Ectodermal cell (in vitro differentiated cells): Measurements from ENCODE around the gene CCNT1.
"Not testable (repeated sequence)": the region's sequence is repeated elsewhere in the genome, so short reads cannot be mapped to it uniquely, and the experiment has no call there.

Source experiments
- H3K27ac ChIP-seq: 2 replicates; pipeline ENCODE4 v1.7.0; 2013; ENCODE audit warnings: mild to moderate bottlenecking, low read depth, low read length; ENCODE audit not compliant: insufficient read depth, poor library complexity, severe bottlenecking
- H3K27me3 ChIP-seq: 2 replicates; pipeline ENCODE4 v1.7.0; 2013; ENCODE audit warnings: mild to moderate bottlenecking, low read length; ENCODE audit not compliant: insufficient read depth, control insufficient read depth, poor library complexity, severe bottlenecking
- H3K36me3 ChIP-seq: one replicate; pipeline ENCODE4 v1.7.0; 2013; ENCODE audit warnings: low read length; ENCODE audit not compliant: control insufficient read depth, insufficient read depth
- H3K4me1 ChIP-seq: one replicate; pipeline ENCODE4 v1.7.0; 2013; ENCODE audit warnings: low read length; ENCODE audit not compliant: control insufficient read depth, insufficient read depth
- H3K4me3 ChIP-seq: 2 replicates; pipeline ENCODE4 v1.7.0; 2013; ENCODE audit warnings: low read depth, low read length, control low read depth; ENCODE audit not compliant: insufficient read depth
- H3K9me3 ChIP-seq: 2 replicates; pipeline ENCODE4 v1.7.0; 2013; ENCODE audit warnings: mild to moderate bottlenecking, low read length, moderate library complexity; ENCODE audit not compliant: control insufficient read depth
- WGBS, 2 experiments: methylation state at CpG; one replicate each; pipeline ENCODE4 v1.1.7; 2013; ENCODE audit warnings: missing lambda C conversion rate in 2 of 2; 5-methylcytosine and 5-hydroxymethylcytosine counted together

The CCNT1 gene

DNA sequence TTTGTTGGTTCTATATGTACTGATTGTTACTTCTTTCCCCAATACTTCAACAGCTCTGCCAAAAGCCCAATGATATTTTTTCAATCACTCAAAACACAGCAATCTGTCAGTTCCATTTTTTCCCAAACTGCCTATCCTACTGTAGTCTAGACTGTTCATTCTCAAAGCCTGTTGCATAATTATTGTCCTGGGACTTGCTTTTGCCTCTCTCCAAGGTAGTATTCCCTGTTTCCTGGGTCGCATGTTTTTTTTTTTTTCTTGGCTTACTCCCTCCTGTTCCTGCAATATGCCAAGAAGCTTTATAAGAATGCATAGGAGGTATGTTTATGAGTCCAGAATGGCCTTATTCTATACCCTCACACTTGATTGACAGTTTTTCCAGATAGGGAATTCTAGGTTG is 19.9 kb upstream of the CCNT1 start:
- Histone ChIP-seq H3K27me3 (peaks cover 16% of the 10 kb centered on the region), H3K36me3 (no peaks in the 10 kb centered on the region), H3K4me3 (no peak overlapping the region), H3K4me1 (no peaks in the 10 kb centered on the region), H3K9me3 (no peaks in the 10 kb centered on the region), H3K27ac (no peak overlapping the region)
- 67 to 71% methylated on average over 1 of the region's 1 CpG for WGBS, 2 experiments

DNA sequence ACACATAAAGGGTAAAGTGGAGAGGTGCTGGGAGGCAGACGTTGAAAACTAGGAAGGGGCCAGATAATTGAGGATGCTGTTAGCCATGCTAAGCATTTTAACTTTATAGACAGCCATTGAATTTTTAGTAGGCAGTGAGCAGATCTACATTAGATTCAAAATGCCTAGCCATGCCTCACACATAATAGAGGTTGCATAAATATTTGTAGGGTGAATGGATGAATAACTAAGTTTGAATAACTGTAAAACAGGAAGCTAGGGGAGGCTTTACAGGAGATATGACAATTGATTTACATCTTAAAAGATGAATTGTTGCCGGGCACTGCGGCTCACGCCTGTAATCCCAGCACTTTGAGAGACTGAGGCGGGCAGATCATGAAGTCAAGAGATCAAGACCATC is 12.3 kb upstream of the CCNT1 start:
- no peak overlapping the region for H3K27ac ChIP-seq
- H3K4me3 ChIP-seq = no peak overlapping the region
- 87 to 89% methylated on average over 5 of the region's 5 CpGs for WGBS, 2 experiments
- H3K36me3 ChIP-seq = no peaks in the 10 kb centered on the region
- H3K27me3 ChIP-seq = no peaks in the 10 kb centered on the region
- no peaks in the 10 kb centered on the region for H3K9me3 ChIP-seq
- no peaks in the 10 kb centered on the region for H3K4me1 ChIP-seq

- H3K27me3 ChIP-seq, H3K4me3 ChIP-seq, H3K9me3 ChIP-seq, H3K4me1 ChIP-seq, H3K27ac ChIP-seq, H3K36me3 ChIP-seq: not testable (repeated sequence)
- 90 to 92% methylated on average over 1 of the region's 1 CpG for WGBS, 2 experiments
Observed at GRCh38 chr12:48720737-48721136, 4.2 kb upstream of the CCNT1 start.

- WGBS, 2 experiments = 66 to 71% methylated on average over 2 of the region's 2 CpGs
- not testable (repeated sequence) for H3K4me3 ChIP-seq, H3K27ac ChIP-seq, H3K36me3 ChIP-seq, H3K9me3 ChIP-seq, H3K27me3 ChIP-seq, H3K4me1 ChIP-seq
Observed at GRCh38 chr12:48720171-48720570, 3.7 kb upstream of the CCNT1 start.

DNA sequence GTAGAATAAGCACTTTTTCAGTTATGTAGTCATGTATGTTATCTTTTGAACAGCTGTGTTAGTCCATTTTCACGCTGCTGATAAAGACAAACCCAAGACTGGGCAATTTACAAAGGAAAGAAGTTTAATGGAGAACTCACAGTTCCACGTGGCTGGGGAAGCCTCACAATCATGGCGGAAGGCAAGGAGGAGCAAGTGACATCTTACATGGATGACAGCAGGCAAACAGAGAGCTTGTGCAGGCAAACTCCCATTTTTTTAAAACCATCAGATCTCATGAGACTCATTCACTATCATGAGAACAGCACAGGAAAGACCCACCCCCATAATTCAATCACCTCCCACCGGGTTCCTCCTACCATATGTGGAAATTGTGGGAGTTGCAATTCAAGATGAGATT is 2.5 kb upstream of the CCNT1 start:
- H3K36me3 ChIP-seq, H3K27me3 ChIP-seq, H3K9me3 ChIP-seq, H3K4me1 ChIP-seq, H3K4me3 ChIP-seq, H3K27ac ChIP-seq: not testable (repeated sequence)
- WGBS, 2 experiments = 87 to 91% methylated on average over 3 of the region's 4 CpGs

DNA sequence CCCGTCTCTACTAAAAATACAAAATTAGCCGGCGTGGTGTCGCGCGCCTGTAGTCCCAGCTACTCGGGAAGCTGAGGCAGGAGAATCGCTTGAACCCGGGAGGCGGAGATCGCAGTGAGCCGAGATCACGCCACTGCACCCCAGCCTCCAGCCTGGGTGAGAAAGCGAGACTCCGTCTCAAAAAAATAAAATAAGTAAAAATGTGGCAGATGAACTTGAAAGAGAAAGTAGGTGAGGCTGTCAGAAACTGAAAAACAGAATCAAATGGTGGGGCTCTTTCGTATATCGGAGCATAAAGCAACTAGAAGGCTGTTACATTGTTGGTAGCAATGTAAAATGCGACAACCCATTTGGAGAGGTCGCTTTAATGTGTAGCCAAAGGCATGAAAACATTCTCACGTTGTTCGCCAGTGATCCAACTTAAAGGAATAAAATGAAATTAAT is 767 bp upstream of the CCNT1 start:
- H3K4me3 ChIP-seq = peak overlapping the region; percentile 98
- no peaks in the 10 kb centered on the region for H3K27me3 ChIP-seq
- no peaks in the 10 kb centered on the region for H3K9me3 ChIP-seq
- peaks cover 16% of the 10 kb centered on the region for H3K36me3 ChIP-seq
- H3K27ac ChIP-seq = peak overlapping the region; percentile 95
- 23% methylated on average over 21 of the region's 21 CpGs for WGBS, 2 experiments
- H3K4me1 ChIP-seq = peaks cover 7% of the 10 kb centered on the region

GRCh38 chr12:48716168-48716492 is 377 bp downstream of the CCNT1 start:
- Histone ChIP-seq H3K4me1 (peaks cover 7% of the 10 kb centered on the region), H3K9me3 (no peaks in the 10 kb centered on the region), H3K4me3 (peak overlapping the region; percentile 98), H3K36me3 (peaks cover 20% of the 10 kb centered on the region), H3K27me3 (no peaks in the 10 kb centered on the region), H3K27ac (peak overlapping the region; percentile 95)
- WGBS, 2 experiments = 0% methylated on average over 17 of the region's 17 CpGs

DNA sequence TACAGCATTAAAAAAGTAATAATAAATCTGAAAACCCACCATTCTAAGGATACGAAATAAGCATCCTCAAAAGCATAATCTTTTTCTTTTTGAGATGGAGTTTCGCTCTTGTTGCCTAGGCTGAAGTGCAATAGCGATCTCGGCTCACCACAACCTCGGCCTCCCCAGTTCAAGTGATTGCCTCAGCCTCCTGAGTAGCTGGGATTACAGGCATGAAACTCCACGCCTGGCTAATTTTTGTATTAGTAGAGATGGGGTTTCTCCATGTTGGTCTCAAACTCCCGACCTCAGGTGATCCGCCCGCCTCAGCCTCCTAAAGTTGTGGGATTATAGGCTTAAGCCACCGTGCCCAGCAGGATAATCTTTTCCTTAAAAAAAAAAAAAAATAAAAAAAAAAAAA is 4.3 kb downstream of the CCNT1 start:
- 92 to 93% methylated on average over 9 to 10 of the region's 10 CpGs for WGBS, 2 experiments
- Histone ChIP-seq H3K4me3 (no peak overlapping the region), H3K4me1 (peaks cover 7% of the 10 kb centered on the region), H3K36me3 (peaks cover 26% of the 10 kb centered on the region), H3K9me3 (no peaks in the 10 kb centered on the region), H3K27ac (no peak overlapping the region), H3K27me3 (no peaks in the 10 kb centered on the region)

GRCh38 chr12:48698822-48699221 is 17.7 kb downstream of the CCNT1 start:
- WGBS, 2 experiments = 93 to 94% methylated on average over 6 to 7 of the region's 7 CpGs
- H3K4me1 ChIP-seq = not testable (repeated sequence)
- peaks cover 21% of the 10 kb centered on the region for H3K36me3 ChIP-seq

DNA sequence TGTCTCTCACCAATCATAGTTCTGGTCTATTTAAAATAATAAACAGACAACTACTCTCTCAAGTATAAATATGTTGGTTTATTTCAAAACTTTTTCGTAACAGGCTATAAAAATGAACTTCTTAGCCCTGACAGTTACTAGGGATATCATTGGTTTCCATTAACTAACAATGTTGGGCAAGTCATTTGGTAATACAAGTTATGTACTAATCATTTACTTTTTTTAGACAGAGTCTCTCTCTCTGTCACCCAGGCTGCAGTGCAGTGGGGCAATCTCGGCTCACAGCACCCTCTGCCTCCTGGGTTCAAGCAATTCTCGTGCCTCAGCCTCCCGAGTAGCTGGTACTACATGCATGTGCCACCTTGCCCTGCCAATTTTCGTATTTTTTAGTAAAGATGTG is 19.9 kb downstream of the CCNT1 start:
- 84 to 88% methylated on average over 4 to 5 of the region's 5 CpGs for WGBS, 2 experiments
- H3K36me3 ChIP-seq = peaks cover 39% of the 10 kb centered on the region

More at GRCh38 chr12:48698822-48699221, 17.7 kb downstream of the CCNT1 start:
- H3K4me3 ChIP-seq, H3K27me3 ChIP-seq, H3K9me3 ChIP-seq, H3K27ac ChIP-seq: not testable (repeated sequence)

GRCh38 chr12:48695859-48696258 is 20.6 kb downstream of the CCNT1 start:
- 93 to 99% methylated on average over 2 of the region's 2 CpGs for whole genome bisulfite sequencing, 2 experiments
- Histone ChIP-seq H3K36me3 (peaks cover 40% of the 10 kb centered on the region), H3K9me3 (no peaks in the 10 kb centered on the region), H3K4me3 (no peak overlapping the region), H3K27me3 (no peaks in the 10 kb centered on the region), H3K27ac (no peak overlapping the region), H3K4me1 (no peaks in the 10 kb centered on the region)

More for the DNA sequence above, 19.9 kb downstream of the CCNT1 start:
- no peaks in the 10 kb centered on the region for H3K4me1 ChIP-seq
- H3K27me3 ChIP-seq = no peaks in the 10 kb centered on the region
- no peaks in the 10 kb centered on the region for H3K9me3 ChIP-seq
- H3K27ac ChIP-seq = no peak overlapping the region
- H3K4me3 ChIP-seq = no peak overlapping the region
